ENCODE measurements around the gene ECM2. TPM values are rescaled to one million over a fixed set of nuclear protein-coding genes. Genes with fewer than 3 reads are reported as not detected.

The ECM2 gene
- total RNA-seq, 4 donors from 2014 or later, result 9.6 to 20.1 (median 12.1) TPM

DNA sequence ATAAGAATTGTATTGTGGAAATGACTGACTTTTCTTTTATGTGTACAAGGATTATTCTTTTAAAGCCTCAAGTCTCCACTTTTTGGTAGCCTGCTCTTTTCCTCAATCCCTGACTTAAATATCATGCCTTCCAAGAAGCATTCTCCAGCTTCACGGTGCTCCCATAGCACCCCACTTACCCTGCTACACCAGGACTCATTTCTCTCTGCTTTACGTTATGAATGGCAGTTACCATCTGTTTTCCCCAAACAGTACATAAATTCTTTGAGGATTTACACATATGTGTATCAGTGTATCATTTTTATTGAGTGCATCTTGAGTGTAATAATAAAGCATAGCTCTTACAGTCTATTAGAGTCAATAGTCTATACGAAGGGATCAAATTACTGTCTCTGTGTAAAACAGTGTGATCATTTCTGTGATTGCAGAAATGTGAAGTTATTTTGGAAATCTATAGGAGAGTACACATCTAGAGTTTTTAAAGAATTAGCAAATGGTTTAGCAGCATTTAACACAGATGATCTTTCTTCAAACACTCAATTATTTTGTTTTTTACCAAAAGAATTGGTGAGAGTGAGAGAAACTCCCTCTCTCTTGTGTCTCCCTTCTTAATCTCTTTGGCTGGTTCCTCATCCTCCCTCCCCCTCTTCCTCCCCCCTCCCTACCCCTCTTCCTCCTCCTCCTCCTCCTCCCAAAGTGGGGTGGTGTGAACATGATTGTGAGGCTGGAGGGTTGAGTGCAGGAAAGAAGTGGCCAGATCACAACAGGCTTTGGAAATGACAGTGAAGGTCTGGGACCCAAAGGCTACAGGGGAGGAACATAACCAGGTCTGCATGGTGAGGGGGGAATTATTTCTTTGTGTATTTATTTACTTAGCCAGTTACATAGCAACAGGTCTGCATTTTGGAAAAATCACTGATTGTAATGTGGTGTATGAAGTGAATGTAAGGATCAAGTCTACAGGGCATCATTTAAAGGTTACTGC lies 27.6 kb upstream of the ECM2 start:
- no peak for DNase-seq
- Histone ChIP-seq H3K27ac (peak overlapping the region in 1 of 4 donors; percentile 11), H3K36me3 (no peaks in the 10 kb centered on the region), H3K4me3 (no peak overlapping the region), H3K9me3 (no peaks in the 10 kb centered on the region), H3K4me1 (no peaks in the 10 kb centered on the region), H3K27me3 (no peaks in the 10 kb centered on the region)
- no peak for TF ChIP-seq POLR2A (IDR thresholded peaks at IDR 0.05)
- TF ChIP-seq, protein P1, sequence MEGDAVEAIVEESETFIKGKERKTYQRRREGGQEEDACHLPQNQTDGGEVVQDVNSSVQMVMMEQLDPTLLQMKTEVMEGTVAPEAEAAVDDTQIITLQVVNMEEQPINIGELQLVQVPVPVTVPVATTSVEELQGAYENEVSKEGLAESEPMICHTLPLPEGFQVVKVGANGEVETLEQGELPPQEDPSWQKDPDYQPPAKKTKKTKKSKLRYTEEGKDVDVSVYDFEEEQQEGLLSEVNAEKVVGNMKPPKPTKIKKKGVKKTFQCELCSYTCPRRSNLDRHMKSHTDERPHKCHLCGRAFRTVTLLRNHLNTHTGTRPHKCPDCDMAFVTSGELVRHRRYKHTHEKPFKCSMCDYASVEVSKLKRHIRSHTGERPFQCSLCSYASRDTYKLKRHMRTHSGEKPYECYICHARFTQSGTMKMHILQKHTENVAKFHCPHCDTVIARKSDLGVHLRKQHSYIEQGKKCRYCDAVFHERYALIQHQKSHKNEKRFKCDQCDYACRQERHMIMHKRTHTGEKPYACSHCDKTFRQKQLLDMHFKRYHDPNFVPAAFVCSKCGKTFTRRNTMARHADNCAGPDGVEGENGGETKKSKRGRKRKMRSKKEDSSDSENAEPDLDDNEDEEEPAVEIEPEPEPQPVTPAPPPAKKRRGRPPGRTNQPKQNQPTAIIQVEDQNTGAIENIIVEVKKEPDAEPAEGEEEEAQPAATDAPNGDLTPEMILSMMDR (IDR thresholded peaks at IDR 0.05), result no peak

DNA sequence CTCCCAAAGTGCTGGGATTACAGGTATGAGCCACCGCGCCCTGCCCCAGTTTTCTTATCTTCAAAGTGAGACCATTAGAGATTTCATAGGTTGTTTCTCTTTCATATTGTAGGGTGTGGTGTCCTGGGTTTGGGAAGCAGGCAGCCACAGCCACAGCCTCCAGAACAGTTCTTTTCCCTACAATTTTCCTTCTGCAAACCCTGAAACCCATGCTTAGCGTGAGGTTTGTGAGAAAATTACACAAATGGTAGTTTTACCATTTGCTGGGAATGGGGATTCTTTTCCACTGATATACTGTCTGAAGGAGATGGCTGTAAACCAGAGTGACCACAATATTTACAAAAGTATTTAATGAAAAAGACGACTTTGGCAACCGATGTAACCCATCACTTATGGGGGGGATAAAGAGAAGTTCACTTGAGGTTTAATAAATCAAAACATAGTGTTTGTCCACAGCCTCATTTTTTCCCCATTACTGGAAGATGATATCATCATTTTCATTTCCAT lies 26.7 kb upstream of the ECM2 start:
- TF ChIP-seq, protein P1 (IDR thresholded peaks at IDR 0.05), result no peak
- TF ChIP-seq POLR2A (IDR thresholded peaks at IDR 0.05), result no peak
- no peaks in the 10 kb centered on the region for H3K4me1 ChIP-seq
- peak overlapping the region in 3 of 4 donors; percentile 7 to 56 (median 19) for H3K27ac ChIP-seq
- no peaks in the 10 kb centered on the region for H3K36me3 ChIP-seq
- no peaks in the 10 kb centered on the region for H3K9me3 ChIP-seq
- no peak overlapping the region for H3K4me3 ChIP-seq
- no peaks in the 10 kb centered on the region for H3K27me3 ChIP-seq
- no peak for DNase-seq

DNA sequence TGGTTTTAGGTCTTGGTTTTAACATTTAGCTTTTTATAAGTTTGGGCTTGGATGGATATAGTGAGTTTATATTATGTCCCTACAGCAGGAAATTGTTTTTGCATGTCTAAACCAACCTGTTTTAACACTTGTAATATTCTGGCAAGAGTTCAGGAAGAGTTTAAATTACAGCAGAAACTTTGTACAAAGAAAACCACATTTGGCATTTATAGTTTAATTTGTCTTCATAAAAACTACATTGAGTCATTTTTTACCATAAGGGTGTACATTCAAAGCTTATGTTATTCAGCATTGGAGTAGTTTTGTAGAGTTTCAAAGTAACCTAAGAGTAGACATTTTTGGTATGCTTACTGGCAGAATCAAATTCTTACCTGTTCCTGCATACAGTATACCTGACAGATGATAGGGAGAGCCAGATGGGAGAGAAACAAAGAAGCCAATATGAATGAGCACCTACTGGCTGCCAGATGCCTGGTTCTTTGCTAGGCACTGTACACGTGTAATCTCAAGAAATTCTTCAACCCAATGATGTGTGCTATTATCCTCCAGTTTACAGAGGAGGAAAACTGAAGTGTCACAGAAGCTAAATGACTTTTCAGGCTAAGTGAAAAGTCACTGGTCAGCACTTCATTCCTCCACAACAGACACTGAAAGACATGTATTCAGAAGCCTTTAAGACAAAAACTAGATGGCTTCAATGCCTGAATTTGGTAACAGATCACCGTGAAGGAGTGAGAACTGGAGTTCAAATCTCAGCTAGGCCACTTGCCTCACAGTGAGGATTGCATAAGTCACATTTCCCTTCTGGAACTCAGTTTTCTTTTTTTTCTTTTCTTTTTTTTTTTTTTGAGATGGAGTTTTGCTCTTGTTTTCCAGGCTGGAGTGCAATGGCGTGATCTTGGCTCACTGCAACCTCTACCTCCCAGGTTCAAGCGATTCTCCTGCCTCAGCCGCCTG lies 25.9 kb upstream of the ECM2 start:
- H3K9me3 ChIP-seq, result no peaks in the 10 kb centered on the region
- no peaks in the 10 kb centered on the region for H3K36me3 ChIP-seq
- no peaks in the 10 kb centered on the region for H3K4me1 ChIP-seq
- H3K27me3 ChIP-seq, result no peaks in the 10 kb centered on the region
- H3K27ac ChIP-seq, result peak overlapping the region in 2 of 4 donors; percentile 7 to 56
- no peak overlapping the region for H3K4me3 ChIP-seq
- DNase-seq, result no peak
- no peak for TF ChIP-seq POLR2A (IDR thresholded peaks at IDR 0.05)
- TF ChIP-seq, protein P1 (IDR thresholded peaks at IDR 0.05), result no peak

DNA sequence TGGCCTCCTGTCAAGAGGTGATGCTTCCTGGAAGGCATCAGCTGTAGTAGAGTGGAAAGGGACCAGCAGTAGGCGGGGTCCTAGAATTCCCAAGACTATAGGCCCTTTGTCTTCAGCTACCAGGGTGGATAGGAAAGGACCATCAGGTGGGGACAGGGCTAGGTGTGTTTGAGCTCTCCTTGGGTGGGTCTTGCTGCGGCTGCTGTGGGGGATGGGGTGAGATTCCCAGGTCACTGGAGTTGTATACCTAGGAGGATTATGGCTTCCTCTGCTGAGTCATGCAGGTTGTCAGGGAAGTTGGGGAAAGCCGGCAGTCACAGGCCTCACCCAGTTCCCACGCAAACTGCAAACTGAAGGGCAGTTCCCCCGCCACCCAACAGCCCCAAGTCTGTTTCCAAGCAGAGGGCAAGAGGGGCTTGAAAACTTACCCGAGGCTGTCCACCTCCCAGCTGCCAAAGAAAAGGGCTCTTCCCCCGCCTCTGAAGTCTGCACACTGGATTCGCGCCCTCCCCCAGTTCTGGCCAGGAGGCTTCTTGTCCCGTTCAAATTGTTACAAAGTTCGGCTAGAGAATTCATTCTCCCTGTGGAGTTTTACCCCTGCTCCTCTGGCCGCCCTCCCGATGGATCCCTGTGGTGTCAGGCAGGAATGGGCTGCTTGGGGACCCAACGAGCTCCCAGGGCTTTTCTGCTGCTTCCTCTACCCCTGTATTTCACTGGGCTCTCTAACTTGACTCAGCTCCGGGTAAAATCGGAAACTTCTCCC lies 23.0 kb upstream of the ECM2 start:
- no peak overlapping the region for H3K27ac ChIP-seq
- no peak overlapping the region for H3K4me3 ChIP-seq
- no peak for DNase-seq
- H3K27me3 ChIP-seq, result no peaks in the 10 kb centered on the region
- no peaks in the 10 kb centered on the region for H3K36me3 ChIP-seq
- no peaks in the 10 kb centered on the region for H3K4me1 ChIP-seq
- H3K9me3 ChIP-seq, result no peaks in the 10 kb centered on the region
- TF ChIP-seq, protein P1 (IDR thresholded peaks at IDR 0.05), result no peak
- no peak for TF ChIP-seq POLR2A (IDR thresholded peaks at IDR 0.05)

DNA sequence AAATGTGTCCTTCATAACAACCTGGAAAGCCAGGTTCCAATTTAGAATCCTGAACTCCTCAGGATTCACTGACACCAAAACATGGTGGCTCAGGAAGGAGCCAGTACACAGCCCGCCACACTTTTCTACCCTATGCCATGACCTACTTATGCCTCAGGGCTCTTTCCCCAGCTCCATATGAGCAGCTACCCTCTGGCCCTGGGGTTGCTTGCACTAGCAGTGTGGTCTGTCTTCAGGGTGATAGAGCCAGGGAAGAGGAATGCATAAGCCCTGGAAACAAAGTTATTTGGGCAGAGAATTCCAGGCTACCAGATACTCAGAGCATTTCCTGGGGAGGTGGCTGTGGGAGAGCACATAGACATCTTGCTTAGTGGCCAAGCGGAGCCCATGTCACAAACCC lies 15.0 kb upstream of the ECM2 start:
- Histone ChIP-seq H3K27me3 (no peaks in the 10 kb centered on the region), H3K36me3 (no peaks in the 10 kb centered on the region), H3K4me1 (no peaks in the 10 kb centered on the region), H3K4me3 (no peak overlapping the region), H3K9me3 (no peaks in the 10 kb centered on the region), H3K27ac (no peak overlapping the region)
- TF ChIP-seq, protein P1 (IDR thresholded peaks at IDR 0.05), result no peak
- no peak for DNase-seq

All from Peyer's patch (tissue), 4 donors.